SK-N-SH treated with all-trans-retinoic acid at 6 μM for 48 hours (cell line): ENCODE measurements around the gene SMIM22.

Experiments
- ATAC-seq: fragments of 200-7000 bp; cut with Tn5 transposase; 3 replicates; pipeline ENCODE4 v1.9.1; 2020; ENCODE audit warnings: mild to moderate bottlenecking, moderate library complexity
- ARNTL ChIP-seq: fragments of 450-650 bp; formaldehyde crosslinking; IDR thresholded peaks from 2 replicates; pipeline ENCODE4 v1.5.0; 2020; ENCODE audit warnings: low read depth, mild to moderate bottlenecking, moderate library complexity, borderline replicate concordance
- BACH2 ChIP-seq: fragments of 250-450 bp; sonication (Bioruptor Pico); IDR thresholded peaks from 2 replicates; pipeline ENCODE4 v1.9.0; 2021; ENCODE audit warnings: mild to moderate bottlenecking, borderline replicate concordance
- CREB5 ChIP-seq: fragments of 250-450 bp; sonication (Bioruptor Pico); IDR thresholded peaks from 2 replicates; pipeline ENCODE4 v1.5.1; 2020; ENCODE audit warnings: low read depth, mild to moderate bottlenecking, moderate library complexity
- ESRRG ChIP-seq: fragments of 250-450 bp; sonication (Bioruptor Pico); IDR thresholded peaks from 2 replicates; pipeline ENCODE4 v1.6.1; 2021; ENCODE audit warnings: mild to moderate bottlenecking
- GLIS3 ChIP-seq: fragments of 250-450 bp; sonication (Bioruptor Pico); IDR thresholded peaks from 2 replicates; pipeline ENCODE4 v1.5.0; 2020; ENCODE audit warnings: mild to moderate bottlenecking, moderate library complexity
- ISL1 ChIP-seq: fragments of 250-450 bp; sonication (Bioruptor Pico); IDR thresholded peaks from 2 replicates; pipeline ENCODE4 v2.1.2; 2022; ENCODE audit warnings: mild to moderate bottlenecking, moderate library complexity
- OSR1 ChIP-seq: fragments of 250-450 bp; sonication (Bioruptor Pico); IDR thresholded peaks from 2 replicates; pipeline ENCODE4 v1.8.0; 2022; ENCODE audit warnings: moderate library complexity, mild to moderate bottlenecking, inconsistent platforms
- PPARA ChIP-seq: fragments of 250-450 bp; sonication (Bioruptor Pico); IDR thresholded peaks from 2 replicates; pipeline ENCODE4 v1.5.0; 2020; ENCODE audit warnings: mild to moderate bottlenecking, borderline replicate concordance
- RARB ChIP-seq: fragments of 250-450 bp; sonication (Bioruptor Pico); IDR thresholded peaks from 2 replicates; pipeline ENCODE4 v1.8.0; 2021; ENCODE audit warnings: mild to moderate bottlenecking, moderate library complexity
- SNAI2 ChIP-seq: fragments of 250-450 bp; sonication (Bioruptor Pico); IDR thresholded peaks from 2 replicates; pipeline ENCODE4 v1.5.0; 2020; ENCODE audit warnings: mild to moderate bottlenecking, moderate library complexity
- TCF4 ChIP-seq: fragments of 250-450 bp; sonication (Bioruptor Pico); IDR thresholded peaks from 2 replicates; pipeline ENCODE4 v1.8.0; 2021; ENCODE audit warnings: mild to moderate bottlenecking, moderate library complexity, borderline replicate concordance
- TOX ChIP-seq: fragments of 250-450 bp; sonication (Bioruptor Pico); IDR thresholded peaks from 2 replicates; pipeline ENCODE4 v1.8.0; 2021; ENCODE audit warnings: mild to moderate bottlenecking, moderate library complexity, borderline replicate concordance
- TSHZ2 ChIP-seq: fragments of 250-450 bp; sonication (Bioruptor Pico); IDR thresholded peaks from 2 replicates; pipeline ENCODE4 v1.5.0; 2020; ENCODE audit warnings: mild to moderate bottlenecking, moderate library complexity
- ZC3H10 ChIP-seq: fragments of 250-450 bp; sonication (Bioruptor Pico); IDR thresholded peaks from 2 replicates; pipeline ENCODE4 v1.5.1; 2021; ENCODE audit warnings: mild to moderate bottlenecking, moderate library complexity
- ZFP30 ChIP-seq: fragments of 450-650 bp; formaldehyde crosslinking; IDR thresholded peaks from 2 replicates; pipeline ENCODE4 v1.5.0; 2022; ENCODE audit warnings: mild to moderate bottlenecking, moderate library complexity
- ZNF565 ChIP-seq: fragments of 450-650 bp; formaldehyde crosslinking; conservative IDR thresholded peaks from 2 replicates; pipeline ENCODE4 v1.5.0; 2020; ENCODE audit warnings: low read depth, mild to moderate bottlenecking, moderate library complexity
- ZNF70 ChIP-seq: fragments of 450-650 bp; formaldehyde crosslinking; IDR thresholded peaks from 2 replicates; pipeline ENCODE4 v1.5.0; 2020; ENCODE audit warnings: mild to moderate bottlenecking, moderate library complexity
- TF ChIP-seq, protein P1 (sequence below): fragments of 250-450 bp; sonication (Bioruptor Pico); IDR thresholded peaks from 2 replicates; pipeline ENCODE4 v1.8.0; 2021; ENCODE audit warnings: low read depth, mild to moderate bottlenecking, moderate library complexity, borderline replicate concordance
- TF ChIP-seq, protein P2 (sequence below): fragments of 250-450 bp; sonication (Bioruptor Pico); IDR thresholded peaks from 2 replicates; pipeline ENCODE4 v1.8.0; 2020; ENCODE audit warnings: mild to moderate bottlenecking, moderate library complexity, borderline replicate concordance
- TF ChIP-seq, protein P3 (sequence below): fragments of 250-450 bp; sonication (Bioruptor Pico); IDR thresholded peaks from 2 replicates; pipeline ENCODE4 v1.5.1; 2021; ENCODE audit warnings: mild to moderate bottlenecking, moderate library complexity

SMIM22 gene

GRCh38 chr16:4792951-4793513 is 2.1 kb upstream of the SMIM22 start:
- ATAC-seq: no peak
- no peak for TF ChIP-seq GLIS3 (CRISPR knock-in tag)
- no peak for TF ChIP-seq ZNF70 (CRISPR knock-in tag)
- TF ChIP-seq, protein P1, sequence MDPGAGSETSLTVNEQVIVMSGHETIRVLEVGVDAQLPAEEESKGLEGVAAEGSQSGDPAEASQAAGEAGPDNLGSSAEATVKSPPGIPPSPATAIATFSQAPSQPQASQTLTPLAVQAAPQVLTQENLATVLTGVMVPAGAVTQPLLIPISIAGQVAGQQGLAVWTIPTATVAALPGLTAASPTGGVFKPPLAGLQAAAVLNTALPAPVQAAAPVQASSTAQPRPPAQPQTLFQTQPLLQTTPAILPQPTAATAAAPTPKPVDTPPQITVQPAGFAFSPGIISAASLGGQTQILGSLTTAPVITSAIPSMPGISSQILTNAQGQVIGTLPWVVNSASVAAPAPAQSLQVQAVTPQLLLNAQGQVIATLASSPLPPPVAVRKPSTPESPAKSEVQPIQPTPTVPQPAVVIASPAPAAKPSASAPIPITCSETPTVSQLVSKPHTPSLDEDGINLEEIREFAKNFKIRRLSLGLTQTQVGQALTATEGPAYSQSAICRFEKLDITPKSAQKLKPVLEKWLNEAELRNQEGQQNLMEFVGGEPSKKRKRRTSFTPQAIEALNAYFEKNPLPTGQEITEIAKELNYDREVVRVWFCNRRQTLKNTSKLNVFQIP: no peak
- no peak for TF ChIP-seq ARNTL (CRISPR knock-in tag)
- no peak for TF ChIP-seq ESRRG (CRISPR knock-in tag)
- TF ChIP-seq RARB: no peak
- no peak for TF ChIP-seq ZC3H10
- TF ChIP-seq CREB5 (CRISPR knock-in tag): no peak
- no peak for TF ChIP-seq BACH2
- TF ChIP-seq TCF4 (CRISPR knock-in tag): no peak
- no peak for TF ChIP-seq ZFP30 (CRISPR knock-in tag)
- TF ChIP-seq TSHZ2: no peak
- no peak for TF ChIP-seq OSR1 (CRISPR knock-in tag)
- no peak for TF ChIP-seq ISL1 (CRISPR knock-in tag)

- no peak for ATAC-seq
These were observed 831 bp downstream of the SMIM22 start for GRCh38 chr16:4795828-4796572.

More at GRCh38 chr16:4795828-4796572, 831 bp downstream of the SMIM22 start:
- no peak for TF ChIP-seq ARNTL (CRISPR knock-in tag)
- no peak for TF ChIP-seq RARB
- no peak for TF ChIP-seq SNAI2 (CRISPR knock-in tag)
- TF ChIP-seq ZNF565 (CRISPR knock-in tag): no peak
- TF ChIP-seq, protein P1: no peak
- TF ChIP-seq, protein P2, sequence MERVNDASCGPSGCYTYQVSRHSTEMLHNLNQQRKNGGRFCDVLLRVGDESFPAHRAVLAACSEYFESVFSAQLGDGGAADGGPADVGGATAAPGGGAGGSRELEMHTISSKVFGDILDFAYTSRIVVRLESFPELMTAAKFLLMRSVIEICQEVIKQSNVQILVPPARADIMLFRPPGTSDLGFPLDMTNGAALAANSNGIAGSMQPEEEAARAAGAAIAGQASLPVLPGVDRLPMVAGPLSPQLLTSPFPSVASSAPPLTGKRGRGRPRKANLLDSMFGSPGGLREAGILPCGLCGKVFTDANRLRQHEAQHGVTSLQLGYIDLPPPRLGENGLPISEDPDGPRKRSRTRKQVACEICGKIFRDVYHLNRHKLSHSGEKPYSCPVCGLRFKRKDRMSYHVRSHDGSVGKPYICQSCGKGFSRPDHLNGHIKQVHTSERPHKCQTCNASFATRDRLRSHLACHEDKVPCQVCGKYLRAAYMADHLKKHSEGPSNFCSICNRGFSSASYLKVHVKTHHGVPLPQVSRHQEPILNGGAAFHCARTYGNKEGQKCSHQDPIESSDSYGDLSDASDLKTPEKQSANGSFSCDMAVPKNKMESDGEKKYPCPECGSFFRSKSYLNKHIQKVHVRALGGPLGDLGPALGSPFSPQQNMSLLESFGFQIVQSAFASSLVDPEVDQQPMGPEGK (CRISPR knock-in tag): no peak
- TF ChIP-seq ZNF70 (CRISPR knock-in tag): no peak
- no peak for TF ChIP-seq TOX
- no peak for TF ChIP-seq ZC3H10
- TF ChIP-seq TSHZ2: no peak
- TF ChIP-seq, protein P3, sequence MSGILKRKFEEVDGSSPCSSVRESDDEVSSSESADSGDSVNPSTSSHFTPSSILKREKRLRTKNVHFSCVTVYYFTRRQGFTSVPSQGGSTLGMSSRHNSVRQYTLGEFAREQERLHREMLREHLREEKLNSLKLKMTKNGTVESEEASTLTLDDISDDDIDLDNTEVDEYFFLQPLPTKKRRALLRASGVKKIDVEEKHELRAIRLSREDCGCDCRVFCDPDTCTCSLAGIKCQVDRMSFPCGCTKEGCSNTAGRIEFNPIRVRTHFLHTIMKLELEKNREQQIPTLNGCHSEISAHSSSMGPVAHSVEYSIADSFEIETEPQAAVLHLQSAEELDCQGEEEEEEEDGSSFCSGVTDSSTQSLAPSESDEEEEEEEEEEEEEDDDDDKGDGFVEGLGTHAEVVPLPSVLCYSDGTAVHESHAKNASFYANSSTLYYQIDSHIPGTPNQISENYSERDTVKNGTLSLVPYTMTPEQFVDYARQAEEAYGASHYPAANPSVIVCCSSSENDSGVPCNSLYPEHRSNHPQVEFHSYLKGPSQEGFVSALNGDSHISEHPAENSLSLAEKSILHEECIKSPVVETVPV (CRISPR knock-in tag): no peak
- no peak for TF ChIP-seq ZFP30 (CRISPR knock-in tag)
- no peak for TF ChIP-seq OSR1 (CRISPR knock-in tag)
- TF ChIP-seq GLIS3 (CRISPR knock-in tag): no peak
- TF ChIP-seq PPARA (CRISPR knock-in tag): no peak
- TF ChIP-seq ISL1 (CRISPR knock-in tag): no peak
- no peak for TF ChIP-seq CREB5 (CRISPR knock-in tag)
